SK-N-SH (cell line): Measurements from ENCODE around the gene BTBD16. TPM values are rescaled to one million over a fixed set of nuclear protein-coding genes. Genes with fewer than 3 reads are reported as not detected.

ENCODE experiments used
- CTCF ChIA-PET: fragments of 300-600, 350-600 bp; formaldehyde crosslinking; extraction: SDS; loops from one replicate; lab custom pipeline; 2021; lab: Yijun Ruan, JAX
- POLR2A ChIA-PET: fragments of 350-600 bp; sonication (Branson Sonifier 250); formaldehyde crosslinking; extraction: SDS; loops from one replicate; lab custom pipeline; 2020; ENCODE audit warnings: antibody characterized with exemption, inconsistent platforms; lab: Yijun Ruan, JAX
- DNase-seq: peaks from one replicate; pipeline ENCODE4 v3.0.0; 2012
- H2AFZ ChIP-seq: fragments of 200-600 bp; sonication (generic); 2 replicates; pipeline ENCODE4 v1.8.1; 2016; ENCODE audit warnings: antibody characterized with exemption, mild to moderate bottlenecking, low read depth
- H3F3A ChIP-seq: fragments of 200-600 bp; sonication (generic); replicated peaks from 2 replicates; pipeline ENCODE3; 2016; ENCODE audit warnings: antibody characterized with exemption, mild to moderate bottlenecking; ENCODE audit not compliant: insufficient read depth
- H3K27ac ChIP-seq, 2 experiments: fragments of 200-500 bp in 1 of 2; fragments of 200-600 bp in 1 of 2; sonication (Bioruptor generic) in 1 of 2; sonication (generic), shearing (Covaris generic) in 1 of 2; 2 replicates each; pipeline versions ENCODE4 v1.5.1 to v1.6.1; 2014 to 2016; ENCODE audit warnings: low read depth in 2 of 2, inconsistent platforms in 1 of 2, low read length in 1 of 2, mild to moderate bottlenecking in 1 of 2, mixed read lengths in 1 of 2
- H3K27me3 ChIP-seq: fragments of 200-600 bp; sonication (generic), shearing (Covaris generic); 2 replicates; pipeline ENCODE4 v1.6.1; 2016; ENCODE audit warnings: mixed run types; ENCODE audit not compliant: insufficient read depth
- H3K36me3 ChIP-seq, 2 experiments: fragments of 200-500 bp in 1 of 2; fragments of 200-600 bp in 1 of 2; sonication (Bioruptor generic) in 1 of 2; sonication (generic) in 1 of 2; replicated peaks in 1 of 2; 2 replicates each; pipeline versions ENCODE3 to v1.5.1; 2014 to 2016; ENCODE audit warnings: low read length in 1 of 2, mild to moderate bottlenecking in 1 of 2; ENCODE audit not compliant: insufficient read depth in 2 of 2, control insufficient read depth in 1 of 2
- H3K4me1 ChIP-seq, 2 experiments: fragments of 200-500 bp in 1 of 2; fragments of 200-600 bp in 1 of 2; sonication (Bioruptor generic) in 1 of 2; sonication (generic), shearing (Covaris generic) in 1 of 2; 2 replicates each; pipeline versions ENCODE4 v1.5.1 to v1.6.1; 2014 to 2016; ENCODE audit warnings: low read depth in 1 of 2, low read length in 1 of 2, mixed run types in 1 of 2; ENCODE audit not compliant: insufficient read depth in 2 of 2, control insufficient read depth in 1 of 2
- H3K4me2 ChIP-seq: fragments of 200-600 bp; sonication (generic), shearing (Covaris generic); 2 replicates; pipeline ENCODE4 v1.6.1; 2017; ENCODE audit warnings: mixed run types
- H3K4me3 ChIP-seq, 2 experiments: fragments of 200-500 bp in 1 of 2; fragments of 200-600 bp in 1 of 2; sonication (Bioruptor generic) in 1 of 2; sonication (generic), shearing (Covaris generic) in 1 of 2; 2 replicates each; pipeline versions ENCODE4 v1.5.1 to v1.8.1; 2014 to 2016; ENCODE audit warnings: low read depth in 2 of 2, inconsistent platforms in 1 of 2, low read length in 1 of 2, mild to moderate bottlenecking in 1 of 2, mixed read lengths in 1 of 2, moderate library complexity in 1 of 2
- H3K79me2 ChIP-seq: fragments of 200-600 bp; sonication (generic); 2 replicates; pipeline ENCODE4 v1.8.1; 2017; ENCODE audit warnings: mild to moderate bottlenecking; ENCODE audit not compliant: insufficient read depth
- H3K9ac ChIP-seq: fragments of 200-600 bp; sonication (generic); 2 replicates; pipeline ENCODE4 v1.6.1; 2017; ENCODE audit warnings: mixed run types
- H3K9me2 ChIP-seq: fragments of 200-600 bp; sonication (generic); 2 replicates; pipeline ENCODE4 v1.6.1; 2017; ENCODE audit warnings: mixed run types
- H3K9me3 ChIP-seq: fragments of 200-600 bp; sonication (generic); 2 replicates; pipeline ENCODE4 v1.6.1; 2017; ENCODE audit warnings: mixed run types, mild to moderate bottlenecking, moderate library complexity
- H4K20me1 ChIP-seq: fragments of 200-600 bp; sonication (generic); 2 replicates; pipeline ENCODE4 v1.6.1; 2017; ENCODE audit warnings: mild to moderate bottlenecking, mixed run types; ENCODE audit not compliant: insufficient read depth
- FOSL2 ChIP-seq: IDR thresholded peaks from 2 replicates; pipeline ENCODE4 v1.4.0; 2012; ENCODE audit warnings: low read depth, mild to moderate bottlenecking, moderate library complexity, borderline replicate concordance
- FOXJ3 ChIP-seq: sonication (generic); formaldehyde crosslinking; IDR thresholded peaks from 2 replicates; pipeline ENCODE4 v1.5.1; 2020; ENCODE audit warnings: mild to moderate bottlenecking, missing genetic modification reagents
- GATA2 ChIP-seq: sonication (generic); formaldehyde crosslinking; IDR thresholded peaks from 2 replicates; pipeline ENCODE4 v1.5.0; 2020; ENCODE audit warnings: mild to moderate bottlenecking, missing genetic modification reagents
- MEF2A ChIP-seq: IDR thresholded peaks from 2 replicates; pipeline ENCODE4 v1.4.0; 2012; ENCODE audit warnings: low read depth, borderline replicate concordance
- POLR2AphosphoS5 ChIP-seq: IDR thresholded peaks from 2 replicates; pipeline ENCODE4 v1.6.1; 2012; ENCODE audit warnings: low read depth, low read length
- RAD21 ChIP-seq: IDR thresholded peaks from 2 replicates; pipeline ENCODE4 v1.6.1; 2012; ENCODE audit warnings: mild to moderate bottlenecking, low read length
- TAF1 ChIP-seq: IDR thresholded peaks from 2 replicates; pipeline ENCODE4 v1.6.1; 2012; ENCODE audit warnings: low read depth, mild to moderate bottlenecking, low read length, moderate library complexity, borderline replicate concordance
- TEAD4 ChIP-seq: IDR thresholded peaks from 2 replicates; pipeline ENCODE4 v1.4.0; 2012; ENCODE audit warnings: mild to moderate bottlenecking, borderline replicate concordance; ENCODE audit not compliant: insufficient read depth
- USF1 ChIP-seq: IDR thresholded peaks from 2 replicates; pipeline ENCODE4 v1.4.0; 2012; ENCODE audit warnings: low read depth, borderline replicate concordance
- WGBS: methylation state at CpG from one replicate; pipeline ENCODE4 v1.1.6; 2017; ENCODE audit warnings: low lambda C conversion rate; 5-methylcytosine and 5-hydroxymethylcytosine counted together
- polyA plus RNA-seq, 3 experiments: library from polyadenylated mRNA; depleted of rRNA; stranded (reverse); fragments of >200 nt; gene quantifications; 2 replicates each; pipeline ENCODE4 v1.2.3, GENCODE V29; 2012
- TF ChIP-seq, protein P1 (sequence below): fragments of 200-600 bp; sonication (generic); IDR thresholded peaks from 2 replicates; pipeline ENCODE4 v1.6.1; 2017; ENCODE audit warnings: antibody characterized with exemption, mild to moderate bottlenecking, moderate library complexity
- TF ChIP-seq, protein P2 (sequence below): IDR thresholded peaks from 2 replicates; pipeline ENCODE4 v1.4.0; 2012; ENCODE audit warnings: low read depth

The BTBD16 gene
- polyA plus RNA-seq, 1 of the 3 experiments (the other 2 are of a cell fraction): not detected

DNA sequence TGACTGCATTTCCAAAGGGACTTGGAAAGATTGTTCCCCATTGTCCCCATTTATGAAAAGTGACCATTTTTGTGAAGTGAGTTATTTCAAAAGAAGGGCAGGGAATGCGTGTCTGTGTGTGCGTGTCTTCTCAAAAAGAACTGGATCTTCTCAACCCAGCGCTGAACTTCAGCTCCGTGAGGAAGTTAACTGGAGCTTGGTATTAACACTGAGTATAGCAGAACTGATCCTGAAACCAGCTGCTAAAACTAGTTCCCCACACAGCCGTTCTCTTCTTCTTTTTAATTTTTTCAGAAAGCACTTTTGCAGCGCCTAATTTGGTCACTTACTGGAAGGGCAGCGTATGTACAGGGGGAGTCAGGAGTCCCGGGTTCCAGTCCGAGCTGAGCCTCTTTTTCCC lies 57.6 kb downstream of the BTBD16 start:
- Histone ChIP-seq H3K27ac (no peak overlapping the region), H3K79me2 (no peaks in the 10 kb centered on the region), H3K36me3 (no peaks in the 10 kb centered on the region), H3K27me3 (no peaks in the 10 kb centered on the region; the same call in 1 of the 2 replicates), H4K20me1 (no peaks in the 10 kb centered on the region), H3K9ac (no peak overlapping the region), H3K4me3 (no peak overlapping the region), H3K9me2 (no peaks in the 10 kb centered on the region), H3K4me1 (no peaks in the 10 kb centered on the region), H3K4me2 (no peak overlapping the region), H3K9me3 (no peaks in the 10 kb centered on the region), H3F3A (no peaks in the 10 kb centered on the region), H2AFZ (no peak overlapping the region)
- DNase-seq: no peak
- ChIA-PET POLR2A (no interaction called here), CTCF (interaction anchor here (0.8 to 4.4 kb wide), 6 partner anchors 10 to 107 kb away, joined by 3 to 18 read pairs (median 5); no protein-coding TSS in a partner anchor)
- TF ChIP-seq GATA2: no peak
- TF ChIP-seq TAF1: no peak
- TF ChIP-seq, protein P1, sequence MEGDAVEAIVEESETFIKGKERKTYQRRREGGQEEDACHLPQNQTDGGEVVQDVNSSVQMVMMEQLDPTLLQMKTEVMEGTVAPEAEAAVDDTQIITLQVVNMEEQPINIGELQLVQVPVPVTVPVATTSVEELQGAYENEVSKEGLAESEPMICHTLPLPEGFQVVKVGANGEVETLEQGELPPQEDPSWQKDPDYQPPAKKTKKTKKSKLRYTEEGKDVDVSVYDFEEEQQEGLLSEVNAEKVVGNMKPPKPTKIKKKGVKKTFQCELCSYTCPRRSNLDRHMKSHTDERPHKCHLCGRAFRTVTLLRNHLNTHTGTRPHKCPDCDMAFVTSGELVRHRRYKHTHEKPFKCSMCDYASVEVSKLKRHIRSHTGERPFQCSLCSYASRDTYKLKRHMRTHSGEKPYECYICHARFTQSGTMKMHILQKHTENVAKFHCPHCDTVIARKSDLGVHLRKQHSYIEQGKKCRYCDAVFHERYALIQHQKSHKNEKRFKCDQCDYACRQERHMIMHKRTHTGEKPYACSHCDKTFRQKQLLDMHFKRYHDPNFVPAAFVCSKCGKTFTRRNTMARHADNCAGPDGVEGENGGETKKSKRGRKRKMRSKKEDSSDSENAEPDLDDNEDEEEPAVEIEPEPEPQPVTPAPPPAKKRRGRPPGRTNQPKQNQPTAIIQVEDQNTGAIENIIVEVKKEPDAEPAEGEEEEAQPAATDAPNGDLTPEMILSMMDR: no peak
- no peak for TF ChIP-seq FOSL2
- TF ChIP-seq RAD21: no peak
- no peak for TF ChIP-seq USF1
- 55% methylated on average over 9 of the region's 9 CpGs for WGBS

- Histone ChIP-seq H3K9me2 (no peaks in the 10 kb centered on the region), H3K4me1 (no peaks in the 10 kb centered on the region), H3K9me3 (no peaks in the 10 kb centered on the region), H3K36me3 (no peaks in the 10 kb centered on the region), H4K20me1 (no peaks in the 10 kb centered on the region), H2AFZ (no peak overlapping the region), H3K79me2 (no peaks in the 10 kb centered on the region), H3K27ac (no peak overlapping the region), H3F3A (no peaks in the 10 kb centered on the region), H3K4me3 (no peak overlapping the region), H3K9ac (no peak overlapping the region), H3K4me2 (no peak overlapping the region), H3K27me3 (no peaks in the 10 kb centered on the region; the same call in 1 of the 2 replicates)
- CTCF ChIA-PET: interaction anchor here (1.5 to 4.4 kb wide), 3 partner anchors 31 to 105 kb away, joined by 3 to 18 read pairs (median 9); no protein-coding TSS in a partner anchor
- WGBS: 63% methylated on average over 13 of the region's 13 CpGs
- TF ChIP-seq MEF2A (no peak), FOXJ3 (CRISPR knock-in tag) (no peak), RAD21 (no peak), GATA2 (no peak)
- POLR2A ChIA-PET: interaction anchor here (0.5 kb wide), 1 partner anchor 143 kb away, joined by 3 read pairs; no protein-coding TSS in a partner anchor
- DNase-seq: no peak
Observed at GRCh38 chr10:122329416-122329815, 58.3 kb downstream of the BTBD16 start.

GRCh38 chr10:122331100-122331499 lies 60.0 kb downstream of the BTBD16 start:
- ChIA-PET CTCF (interaction anchor here (1.5 to 4.4 kb wide), 2 partner anchors 32 to 44 kb away, joined by 3 to 18 read pairs; partner anchors contain the start of gene PLEKHA1), POLR2A (no interaction called here)
- Histone ChIP-seq H3K4me1 (no peaks in the 10 kb centered on the region), H3F3A (no peaks in the 10 kb centered on the region), H3K27ac (no peak overlapping the region), H4K20me1 (no peaks in the 10 kb centered on the region), H3K27me3 (no peaks in the 10 kb centered on the region; the same call in 1 of the 2 replicates), H3K9ac (no peak overlapping the region), H3K79me2 (no peaks in the 10 kb centered on the region), H3K36me3 (no peaks in the 10 kb centered on the region), H3K9me2 (no peaks in the 10 kb centered on the region), H2AFZ (no peak overlapping the region), H3K4me3 (no peak overlapping the region), H3K4me2 (no peak overlapping the region), H3K9me3 (no peaks in the 10 kb centered on the region)
- TF ChIP-seq TEAD4 (no peak), RAD21 (no peak), POLR2AphosphoS5 (no peak)
- TF ChIP-seq, protein P2, sequence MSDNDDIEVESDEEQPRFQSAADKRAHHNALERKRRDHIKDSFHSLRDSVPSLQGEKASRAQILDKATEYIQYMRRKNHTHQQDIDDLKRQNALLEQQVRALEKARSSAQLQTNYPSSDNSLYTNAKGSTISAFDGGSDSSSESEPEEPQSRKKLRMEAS: no peak
- no peak for DNase-seq
- 59% methylated on average over 7 of the region's 7 CpGs for WGBS
